Gastrocnemius medialis (tissue), 4 donors: Measurements from ENCODE around the gene RAET1E. TPM values are rescaled to one million over a fixed set of nuclear protein-coding genes. Genes with fewer than 3 reads are reported as not detected.
"Not testable (repeated sequence)": the region's sequence is repeated elsewhere in the genome, so short reads cannot be mapped to it uniquely, and the experiment has no call there.

ENCODE experiments used
- ATAC-seq, 2 donors: fragments of 150-250 bp; one replicate each; pipeline ENCODE4 v1.9.1; 2016
- DNase-seq, 2 donors: peaks; one replicate each; pipeline ENCODE4 v3.0.0-alpha.2; 2019
- H3K27ac ChIP-seq, 4 donors: fragments of 200-600 bp; sonication (generic); 1 replicate in 1 of 4; 2 replicates in 3 of 4; pipeline ENCODE4 v1.5.1; 2016 to 2018; ENCODE audit warnings: mild to moderate bottlenecking in 2 of 4, moderate library complexity in 1 of 4
- H3K27me3 ChIP-seq, 3 donors: fragments of 200-600 bp; sonication (generic) in 2 of 3; 1 replicate in 1 of 3; 2 replicates in 2 of 3; pipeline versions ENCODE4 v1.5.1 to v1.6.0; 2016 to 2019; ENCODE audit warnings: mild to moderate bottlenecking in 1 of 3, moderate library complexity in 1 of 3
- H3K36me3 ChIP-seq, 2 donors: fragments of 200-600 bp; sonication (generic) in 1 of 2; one replicate each; pipeline ENCODE4 v1.5.1; 2017 to 2018
- H3K4me1 ChIP-seq, 2 donors: fragments of 200-600 bp; sonication (generic) in 1 of 2; one replicate each; pipeline ENCODE4 v1.5.1; 2016 to 2017; ENCODE audit warnings: mild to moderate bottlenecking in 2 of 2
- H3K4me3 ChIP-seq, 4 donors: fragments of 200-600 bp; sonication (generic) in 3 of 4; 1 replicate in 1 of 4; 2 replicates in 3 of 4; pipeline ENCODE4 v1.5.1; 2016 to 2019; ENCODE audit warnings: mild to moderate bottlenecking in 2 of 4
- H3K9me3 ChIP-seq, 3 donors: fragments of 200-600 bp; sonication (generic) in 2 of 3; 1 replicate in 1 of 3; 2 replicates in 2 of 3; pipeline ENCODE4 v1.5.1; 2016 to 2019
- POLR2A ChIP-seq, 2 donors: fragments of 450-650 bp; IDR thresholded peaks; one replicate each; pipeline ENCODE4 v1.6.1; 2017; ENCODE audit warnings: antibody characterized with exemption in 2 of 2, mild to moderate bottlenecking in 2 of 2, moderate library complexity in 2 of 2
- in situ Hi-C, 4 donors: fragments of 200-750 bp; cut with MboI; loops; one replicate each; pipeline versions ENCODE4 v1.15.0 to v1.8.0; 2017; ENCODE audit warnings: low sequenced_read_pairs in 4 of 4
- intact Hi-C: fragments of 100-400 bp; cut with DNase I; formaldehyde crosslinking; loops from one replicate; pipeline ENCODE4 v1.15.1; 2023; ENCODE audit warnings: low total_unique reads
- total RNA-seq, 4 donors: library from RNA; depleted of rRNA; stranded (reverse); fragments of >200 nt; gene quantifications; one replicate each; pipeline versions ENCODE4 v1.1.0 to v1.2.3, GENCODE V29; 2016
- TF ChIP-seq, protein P1 (sequence below), 5 experiments: fragments of 450-650 bp in 3 of 5; fragments of 200-600 bp in 2 of 5; sonication (generic) in 2 of 5; IDR thresholded peaks in 4 of 5; conservative IDR thresholded peaks in 1 of 5; 1 replicate in 4 of 5; 2 replicates in 1 of 5; pipeline ENCODE4 v1.5.1; 2016 to 2019; ENCODE audit warnings: antibody characterized with exemption in 5 of 5, mild to moderate bottlenecking in 3 of 5, moderate library complexity in 3 of 5

The RAET1E gene
- total RNA-seq, 4 donors from 2014 or later: 3.9 TPM; not detected in 3

DNA sequence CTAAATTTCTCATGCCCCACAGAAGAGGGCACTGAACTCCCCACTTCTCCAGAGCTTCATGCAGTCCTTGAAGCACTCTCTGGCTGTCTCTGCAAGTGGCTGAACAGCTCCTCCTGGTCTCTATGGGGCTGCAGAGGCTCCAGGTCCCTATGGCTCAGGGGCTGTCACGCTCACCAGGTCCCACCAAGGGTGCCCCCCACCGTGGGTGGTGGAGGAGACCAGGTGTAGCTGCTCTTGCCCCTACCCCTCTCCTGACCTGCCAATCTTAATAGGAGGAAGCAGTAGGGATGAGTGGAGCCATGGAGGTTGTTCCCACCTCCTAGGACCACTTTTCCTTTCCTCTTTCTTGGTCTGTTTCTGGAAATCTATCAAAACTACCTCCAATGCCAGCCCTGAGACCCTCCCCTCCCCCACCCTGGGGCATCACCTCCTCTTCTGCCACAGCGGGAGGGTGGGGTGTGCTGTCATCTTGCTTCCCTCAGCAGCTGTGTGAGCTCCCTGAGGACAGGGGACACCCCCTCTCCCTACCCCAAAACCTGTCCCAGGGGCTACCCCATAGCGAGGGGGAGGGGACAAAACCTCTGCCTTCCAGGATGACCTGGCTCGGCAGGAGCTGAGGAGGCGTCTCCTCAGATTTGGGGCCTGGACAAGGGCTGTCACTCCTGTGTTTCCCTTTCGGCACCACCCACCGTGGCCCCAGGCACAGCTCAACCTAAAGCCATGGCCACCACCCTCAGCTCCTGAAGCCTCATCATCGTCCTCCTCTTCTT, 12.0 kb upstream of the RAET1E start:
- ATAC-seq (no peak), DNase-seq (no peak)
- Histone ChIP-seq H3K27me3 (no peaks in the 10 kb centered on the region), H3K36me3 (no peaks in the 10 kb centered on the region), H3K4me1 (peaks cover 0 to 6% of the 10 kb centered on the region in 2 donors), H3K9me3 (no peaks in the 10 kb centered on the region), H3K4me3 (no peak overlapping the region), H3K27ac (no peak overlapping the region)
- in situ Hi-C loops: loop anchor here in 1 of 4 donors (10.0 kb wide), 1 partner anchor 65 kb away; no protein-coding TSS in a partner anchor
- intact Hi-C loops: no loop called here
- no peak for TF ChIP-seq POLR2A (IDR thresholded peaks at IDR 0.05)
- TF ChIP-seq, protein P1, sequence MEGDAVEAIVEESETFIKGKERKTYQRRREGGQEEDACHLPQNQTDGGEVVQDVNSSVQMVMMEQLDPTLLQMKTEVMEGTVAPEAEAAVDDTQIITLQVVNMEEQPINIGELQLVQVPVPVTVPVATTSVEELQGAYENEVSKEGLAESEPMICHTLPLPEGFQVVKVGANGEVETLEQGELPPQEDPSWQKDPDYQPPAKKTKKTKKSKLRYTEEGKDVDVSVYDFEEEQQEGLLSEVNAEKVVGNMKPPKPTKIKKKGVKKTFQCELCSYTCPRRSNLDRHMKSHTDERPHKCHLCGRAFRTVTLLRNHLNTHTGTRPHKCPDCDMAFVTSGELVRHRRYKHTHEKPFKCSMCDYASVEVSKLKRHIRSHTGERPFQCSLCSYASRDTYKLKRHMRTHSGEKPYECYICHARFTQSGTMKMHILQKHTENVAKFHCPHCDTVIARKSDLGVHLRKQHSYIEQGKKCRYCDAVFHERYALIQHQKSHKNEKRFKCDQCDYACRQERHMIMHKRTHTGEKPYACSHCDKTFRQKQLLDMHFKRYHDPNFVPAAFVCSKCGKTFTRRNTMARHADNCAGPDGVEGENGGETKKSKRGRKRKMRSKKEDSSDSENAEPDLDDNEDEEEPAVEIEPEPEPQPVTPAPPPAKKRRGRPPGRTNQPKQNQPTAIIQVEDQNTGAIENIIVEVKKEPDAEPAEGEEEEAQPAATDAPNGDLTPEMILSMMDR (IDR thresholded peaks at IDR 0.05 in 4 of 5, conservative IDR thresholded peaks at IDR 0.05 in 1 of 5): no peak

GRCh38 chr6:149908480-149908879, 10.6 kb upstream of the RAET1E start:
- intact Hi-C loops: not testable (repeated sequence)

GRCh38 chr6:149907317-149907716, 9.4 kb upstream of the RAET1E start:
- in situ Hi-C loops: loop anchor here in 1 of 4 donors (10.0 kb wide), 1 partner anchor 63 kb away; no protein-coding TSS in a partner anchor
- Histone ChIP-seq H3K27ac (no peak overlapping the region), H3K36me3 (no peaks in the 10 kb centered on the region), H3K4me1 (peaks cover 7 to 8% of the 10 kb centered on the region in 2 donors), H3K9me3 (no peaks in the 10 kb centered on the region), H3K27me3 (no peaks in the 10 kb centered on the region), H3K4me3 (no peak overlapping the region)
- ATAC-seq (no peak), DNase-seq (no peak)
- intact Hi-C loops: no loop called here
- no peak for TF ChIP-seq POLR2A (IDR thresholded peaks at IDR 0.05)
- TF ChIP-seq, protein P1 (IDR thresholded peaks at IDR 0.05 in 4 of 5, conservative IDR thresholded peaks at IDR 0.05 in 1 of 5): no peak

More at GRCh38 chr6:149908480-149908879, 10.6 kb upstream of the RAET1E start:
- DNase-seq, H3K4me3 ChIP-seq, H3K27me3 ChIP-seq, H3K9me3 ChIP-seq, H3K36me3 ChIP-seq, H3K4me1 ChIP-seq, ATAC-seq, H3K27ac ChIP-seq: not testable (repeated sequence)
- in situ Hi-C loops: loop anchor here in 1 of 4 donors (10.0 kb wide), 1 partner anchor 64 kb away; no protein-coding TSS in a partner anchor

GRCh38 chr6:149906405-149906804, 8.5 kb upstream of the RAET1E start:
- ATAC-seq (no peak), DNase-seq (no peak)
- in situ Hi-C loops (loop anchor here in 1 of 4 donors (10.0 kb wide), 1 partner anchor 62 kb away; no protein-coding TSS in a partner anchor), intact Hi-C loops (no loop called here)
- no peak overlapping the region for H3K27ac ChIP-seq
- TF ChIP-seq, protein P1 (IDR thresholded peaks at IDR 0.05 in 4 of 5, conservative IDR thresholded peaks at IDR 0.05 in 1 of 5): no peak
- TF ChIP-seq POLR2A (IDR thresholded peaks at IDR 0.05): no peak
- peaks cover 7 to 8% of the 10 kb centered on the region in 2 donors for H3K4me1 ChIP-seq
- no peaks in the 10 kb centered on the region for H3K36me3 ChIP-seq
- H3K9me3 ChIP-seq: no peaks in the 10 kb centered on the region
- H3K4me3 ChIP-seq: no peak overlapping the region
- no peaks in the 10 kb centered on the region for H3K27me3 ChIP-seq

GRCh38 chr6:149905911-149906371, 8.0 kb upstream of the RAET1E start:
- intact Hi-C loops (no loop called here), in situ Hi-C loops (loop anchor here in 1 of 4 donors (10.0 kb wide), 1 partner anchor 61 kb away; no protein-coding TSS in a partner anchor)
- Histone ChIP-seq H3K27ac (no peak overlapping the region), H3K27me3 (no peaks in the 10 kb centered on the region), H3K4me3 (no peak overlapping the region), H3K4me1 (peaks cover 7 to 8% of the 10 kb centered on the region in 2 donors), H3K9me3 (no peaks in the 10 kb centered on the region), H3K36me3 (no peaks in the 10 kb centered on the region)
- DNase-seq: no peak
- TF ChIP-seq, protein P1 (IDR thresholded peaks at IDR 0.05 in 4 of 5, conservative IDR thresholded peaks at IDR 0.05 in 1 of 5): no peak
- no peak for TF ChIP-seq POLR2A (IDR thresholded peaks at IDR 0.05)
- ATAC-seq: peak; percentile 22 to 39
